Midbrain (tissue), 1 donor: ENCODE results near the gene LAYN.

Source experiments
- DNase-seq: peaks from one replicate; lab custom pipeline; 2025; lab: John Stamatoyannopoulos, UW

LAYN gene

GRCh38 chr11:111598148-111598547, 57.6 kb downstream of the LAYN start:
- no peak for DNase-seq

- DNase-seq: no peak
These were observed 58.0 kb downstream of the LAYN start for GRCh38 chr11:111598559-111598958.

GRCh38 chr11:111601636-111601978, 61.1 kb downstream of the LAYN start:
- peak; percentile 51 for DNase-seq

- peak; percentile 97 for DNase-seq
These were observed 61.7 kb downstream of the LAYN start, which contains the start of gene SIK2 for GRCh38 chr11:111601979-111602864. Gene SIK2, plus strand, starts transcription at chr11:111602449. Its CDS starts 115 bp downstream, at chr11:111602564.

- DNase-seq: peak; percentile 65
These were observed 62.5 kb downstream of the LAYN start for GRCh38 chr11:111602865-111603610.

GRCh38 chr11:111603611-111604130, 63.2 kb downstream of the LAYN start:
- DNase-seq: peak; percentile 26

GRCh38 chr11:111604392-111605009, 64.0 kb downstream of the LAYN start:
- DNase-seq: peak; percentile 82

- DNase-seq: no peak
These were observed 65.2 kb downstream of the LAYN start for GRCh38 chr11:111605681-111606080.

- DNase-seq: no peak
These were observed 66.5 kb downstream of the LAYN start for GRCh38 chr11:111606986-111607385.

- no peak for DNase-seq
These were observed 67.2 kb downstream of the LAYN start for GRCh38 chr11:111607751-111608150.
